HG03565 (cell line): ENCODE measurements around the gene ATP11C.
"Not testable (repeated sequence)": the region's sequence is repeated elsewhere in the genome, so short reads cannot be mapped to it uniquely, and the experiment has no call there.

Source experiments
- ATAC-seq: cut with Tn5 transposase; IDR thresholded peaks from one replicate; pipeline ENCODE4 v1.9.1; 2021; ENCODE audit warnings: mild to moderate bottlenecking, moderate library complexity; ENCODE audit not compliant: unreplicated experiment

The ATP11C gene

GRCh38 chrX:139736151-139736550 lies 196.7 kb downstream of the ATP11C start:
- no peak for ATAC-seq

GRCh38 chrX:139734996-139735395 lies 197.9 kb downstream of the ATP11C start:
- ATAC-seq, result no peak

GRCh38 chrX:139725720-139726119 lies 207.1 kb downstream of the ATP11C start:
- peak; percentile 84 for ATAC-seq

- no peak for ATAC-seq
Observed at GRCh38 chrX:139724626-139725025, 208.2 kb downstream of the ATP11C start.

- ATAC-seq, result no peak
Observed at GRCh38 chrX:139720979-139721378, 211.9 kb downstream of the ATP11C start.

GRCh38 chrX:139720136-139720535 lies 212.7 kb downstream of the ATP11C start:
- ATAC-seq, result no peak

GRCh38 chrX:139708067-139708466 lies 224.8 kb downstream of the ATP11C start, which contains the start of gene MCF2:
MCF2 (minus strand) TSS chrX:139708167; CDS start chrX:139651744, 56,423 bp downstream.
- ATAC-seq, result no peak

GRCh38 chrX:139702658-139703057 lies 230.2 kb downstream of the ATP11C start:
- ATAC-seq, result no peak

GRCh38 chrX:139692908-139693307 lies 239.9 kb downstream of the ATP11C start:
- no peak for ATAC-seq

GRCh38 chrX:139692506-139692849 lies 240.4 kb downstream of the ATP11C start:
- no peak for ATAC-seq

- no peak for ATAC-seq
Observed at GRCh38 chrX:139691843-139692505, 240.9 kb downstream of the ATP11C start.

GRCh38 chrX:139691493-139691842 lies 241.4 kb downstream of the ATP11C start:
- ATAC-seq, result no peak

- ATAC-seq, result not testable (repeated sequence)
Observed at GRCh38 chrX:139685175-139685574, 247.7 kb downstream of the ATP11C start.

GRCh38 chrX:139680356-139680755 lies 252.5 kb downstream of the ATP11C start:
- ATAC-seq, result no peak
